A549 (cell line): Measurements from ENCODE around the gene PRKG1. TPM values are rescaled to one million over a fixed set of nuclear protein-coding genes. Genes with fewer than 3 reads are reported as not detected.

Experiments used
- ATAC-seq, 2 experiments: fragments of 200-7000 bp in 1 of 2; fragments of >200 bp in 1 of 2; cut with Nextera tagmentation in 1 of 2; cut with Tn5 transposase in 1 of 2; 3 replicates each; pipeline versions ENCODE4 v1.8.0 to v1.9.1; 2018 to 2020; ENCODE audit warnings: mild to moderate bottlenecking in 1 of 2, moderate library complexity in 1 of 2
- CTCF ChIA-PET: fragments of 300-600 bp; sonication (Branson Sonifier 250); formaldehyde crosslinking; extraction: SDS; loops from one replicate; lab custom pipeline; 2021; ENCODE audit warnings: antibody characterized with exemption, inconsistent platforms; lab: Yijun Ruan, JAX
- POLR2A ChIA-PET: fragments of 350-600 bp; formaldehyde crosslinking; extraction: SDS; loops from one replicate; lab custom pipeline; 2021; ENCODE audit warnings: antibody characterized with exemption, inconsistent platforms; lab: Yijun Ruan, JAX
- DNase-seq, 2 experiments: peaks; one replicate each; pipeline versions ENCODE4 v3.0.0 to v3.0.0-alpha.2; 2011 to 2016; ENCODE audit warnings: low read depth in 1 of 2, low spot score in 1 of 2
- FAIRE-seq: peaks from 2 replicates; lab custom pipeline; 2011; peaks lifted over from hg19 to GRCh38; lab: Jason Lieb, UNC
- H3K27ac ChIP-seq, 2 experiments: fragments of >200 bp; sonication (Bioruptor Twin); formaldehyde crosslinking; 3 replicates each; pipeline ENCODE4 v1.5.1; 2016 to 2017
- H3K4me1 ChIP-seq: fragments of >200 bp; sonication (Bioruptor Twin); formaldehyde crosslinking; 3 replicates; pipeline ENCODE4 v1.6.1; 2016
- H3K4me2 ChIP-seq: fragments of >200 bp; sonication (Bioruptor Twin); formaldehyde crosslinking; 3 replicates; pipeline ENCODE4 v1.6.1; 2016
- H3K4me3 ChIP-seq: fragments of >200 bp; sonication (Bioruptor Twin); formaldehyde crosslinking; 3 replicates; pipeline ENCODE4 v1.5.1; 2016
- H3K9me3 ChIP-seq: fragments of >200 bp; sonication (Bioruptor Twin); formaldehyde crosslinking; 3 replicates; pipeline ENCODE4 v1.6.1; 2016
- ATOH8 ChIP-seq: fragments of 250-450 bp; sonication (Bioruptor Pico); IDR thresholded peaks from 2 replicates; pipeline ENCODE4 v1.5.0; 2020; ENCODE audit warnings: low read depth, mild to moderate bottlenecking, moderate library complexity
- BHLHE40 ChIP-seq: IDR thresholded peaks from 2 replicates; pipeline ENCODE4 v1.6.1; 2012; ENCODE audit warnings: low read depth, low read length, inconsistent platforms
- CBX8 ChIP-seq: fragments of 200-600 bp; sonication (generic); IDR thresholded peaks from 2 replicates; pipeline ENCODE4 v1.6.1; 2016
- CEBPB ChIP-seq, 2 experiments: fragments of >200 bp in 1 of 2; sonication (Bioruptor Twin) in 1 of 2; formaldehyde crosslinking in 1 of 2; IDR thresholded peaks; 2 replicates each; pipeline ENCODE4 v1.6.1; 2012 to 2016
- CHD2 ChIP-seq: fragments of 150-350 bp; IDR thresholded peaks from 2 replicates; pipeline ENCODE4 v1.6.1; 2014; ENCODE audit warnings: low read length; ENCODE audit not compliant: partially characterized antibody
- E2F6 ChIP-seq: IDR thresholded peaks from 2 replicates; pipeline ENCODE4 v1.6.1; 2012; ENCODE audit warnings: low read depth, borderline replicate concordance
- ELK1 ChIP-seq: fragments of 150-350 bp; IDR thresholded peaks from 2 replicates; pipeline ENCODE4 v1.6.1; 2014; ENCODE audit warnings: low read depth, mild to moderate bottlenecking, low read length
- EP300 ChIP-seq, 2 experiments: fragments of >200 bp; sonication (Bioruptor Twin); formaldehyde crosslinking; IDR thresholded peaks; 2 replicates in 1 of 2; 3 replicates in 1 of 2; pipeline ENCODE4 v1.6.1; 2016 to 2017
- ESRRA ChIP-seq: fragments of 150-350 bp; IDR thresholded peaks from 2 replicates; pipeline ENCODE4 v1.6.1; 2014; ENCODE audit warnings: mild to moderate bottlenecking, low read length, borderline replicate concordance
- FOSB ChIP-seq: fragments of 250-450 bp; sonication (Bioruptor Pico); IDR thresholded peaks from 2 replicates; pipeline ENCODE4 v1.5.0; 2020; ENCODE audit warnings: mild to moderate bottlenecking, moderate library complexity
- FOSL2 ChIP-seq, 2 experiments: fragments of 450-650 bp in 1 of 2; fragments of >200 bp in 1 of 2; sonication (Bioruptor Twin) in 1 of 2; formaldehyde crosslinking; IDR thresholded peaks; 2 replicates each; pipeline versions ENCODE4 v1.5.0 to v1.6.1; 2016 to 2020; ENCODE audit warnings: mild to moderate bottlenecking in 1 of 2, moderate library complexity in 1 of 2
- HEYL ChIP-seq: fragments of 250-450 bp; sonication (Bioruptor Pico); IDR thresholded peaks from 2 replicates; pipeline ENCODE4 v1.8.0; 2021; ENCODE audit warnings: mild to moderate bottlenecking, moderate library complexity
- HOXB13 ChIP-seq: fragments of 250-450 bp; sonication (Bioruptor Pico); IDR thresholded peaks from 2 replicates; pipeline ENCODE4 v1.5.0; 2020; ENCODE audit warnings: low read depth, mild to moderate bottlenecking, moderate library complexity
- JUNB ChIP-seq: fragments of >200 bp; sonication (Bioruptor Twin); formaldehyde crosslinking; IDR thresholded peaks from 2 replicates; pipeline ENCODE4 v1.6.1; 2016
- KDM1A ChIP-seq: fragments of 200-600 bp; sonication (generic); IDR thresholded peaks from 2 replicates; pipeline ENCODE4 v1.6.1; 2016; ENCODE audit warnings: low read depth, mild to moderate bottlenecking
- MAX ChIP-seq: IDR thresholded peaks from 2 replicates; pipeline ENCODE4 v1.6.1; 2012
- MAZ ChIP-seq: fragments of 150-350 bp; IDR thresholded peaks from 2 replicates; pipeline ENCODE4 v1.6.1; 2014; ENCODE audit warnings: antibody characterized with exemption, low read depth, low read length, borderline replicate concordance
- MYC ChIP-seq: IDR thresholded peaks from 2 replicates; pipeline ENCODE4 v1.6.1; 2012; ENCODE audit warnings: mild to moderate bottlenecking, inconsistent platforms, low read length, improper control_type of control experiment, borderline replicate concordance
- NR3C1 ChIP-seq: fragments of >200 bp; sonication (Bioruptor Twin); formaldehyde crosslinking; IDR thresholded peaks from 3 replicates; pipeline ENCODE4 v1.6.1; 2017
- PBX3 ChIP-seq: IDR thresholded peaks from 2 replicates; pipeline ENCODE4 v1.6.1; 2012
- PHF8 ChIP-seq: fragments of 200-600 bp; sonication (generic); IDR thresholded peaks from 2 replicates; pipeline ENCODE4 v1.6.1; 2016; ENCODE audit warnings: low read depth, mild to moderate bottlenecking, antibody characterized with exemption, moderate library complexity, borderline replicate concordance
- POLR2A ChIP-seq: IDR thresholded peaks from 2 replicates; pipeline ENCODE4 v1.6.1; 2012; ENCODE audit warnings: mild to moderate bottlenecking, low read length
- POLR2AphosphoS2 ChIP-seq: conservative IDR thresholded peaks from 2 replicates; pipeline ENCODE4 v1.6.1; 2012; ENCODE audit warnings: low read length, improper control_type of control experiment, inconsistent platforms
- RAD21 ChIP-seq, 2 experiments: fragments of >200 bp in 1 of 2; sonication (Bioruptor Twin) in 1 of 2; formaldehyde crosslinking in 1 of 2; IDR thresholded peaks in 1 of 2; conservative IDR thresholded peaks in 1 of 2; 2 replicates in 1 of 2; 3 replicates in 1 of 2; pipeline ENCODE4 v1.6.1; 2012 to 2018; ENCODE audit warnings: inconsistent platforms in 1 of 2
- REST ChIP-seq: fragments of 200-600 bp; sonication (generic); IDR thresholded peaks from 2 replicates; pipeline ENCODE4 v1.6.1; 2016; ENCODE audit warnings: antibody characterized with exemption, mild to moderate bottlenecking, moderate library complexity
- RFX5 ChIP-seq: fragments of 450-650 bp; IDR thresholded peaks from 2 replicates; pipeline ENCODE4 v1.7.1; 2014; ENCODE audit warnings: antibody characterized with exemption, mild to moderate bottlenecking, moderate library complexity
- ZSCAN20 ChIP-seq: fragments of 250-450 bp; sonication (Bioruptor Pico); IDR thresholded peaks from 2 replicates; pipeline ENCODE4 v1.8.0; 2022; ENCODE audit warnings: mild to moderate bottlenecking, moderate library complexity
- WGBS: methylation state at CpG from one replicate; pipeline ENCODE4 v1.1.6; 2017; ENCODE audit errors: missing lambda C conversion rate; 5-methylcytosine and 5-hydroxymethylcytosine counted together
- polyA plus RNA-seq, 4 experiments: library from polyadenylated mRNA; depleted of rRNA in 3 of 4; stranded (reverse); fragments of >200 nt; fragmentation: RNase III in 1 of 4; extraction: RNeasy Plus Mini Kit Qiagen cat#74134 plus additional on column Dnase treatment in 1 of 4; gene quantifications; 2 replicates in 3 of 4; 3 replicates in 1 of 4; pipeline ENCODE4 v1.2.3, GENCODE V29; 2011 to 2017

PRKG1 gene
- polyA plus RNA-seq, 2 of the 4 experiments (the other 2 are of a cell fraction), result not detected

- no peak for TF ChIP-seq PBX3
Measured at GRCh38 chr10:51176976-51177695, 102.8 kb downstream of the PRKG1 start (continued).

GRCh38 chr10:51178634-51179033 is 104.3 kb downstream of the PRKG1 start:
- no peak overlapping the region for H3K27ac ChIP-seq
- FAIRE-seq (no peak), ATAC-seq (no peak), DNase-seq (no peak)
- ChIA-PET CTCF (no interaction called here), POLR2A (no interaction called here)
- H3K4me3 ChIP-seq, result no peak overlapping the region
- no peaks in the 10 kb centered on the region for H3K9me3 ChIP-seq
- H3K4me1 ChIP-seq, result no peaks in the 10 kb centered on the region
- no peak overlapping the region for H3K4me2 ChIP-seq
- no peak for TF ChIP-seq ZSCAN20
- no peak for TF ChIP-seq BHLHE40
- TF ChIP-seq CHD2, result no peak
- no peak for TF ChIP-seq POLR2A
- TF ChIP-seq CBX8, result no peak
- no peak for TF ChIP-seq PHF8
- no peak for TF ChIP-seq NR3C1

GRCh38 chr10:51180141-51180540 is 105.9 kb downstream of the PRKG1 start:
- no peaks in the 10 kb centered on the region for H3K4me1 ChIP-seq
- ChIA-PET CTCF (no interaction called here), POLR2A (no interaction called here)
- ATAC-seq (no peak), DNase-seq (no peak), FAIRE-seq (no peak)
- 0% methylated on average over 4 of the region's 4 CpGs for WGBS
- no peaks in the 10 kb centered on the region for H3K9me3 ChIP-seq
- H3K27ac ChIP-seq, result no peak overlapping the region
- H3K4me3 ChIP-seq, result no peak overlapping the region
- TF ChIP-seq POLR2AphosphoS2, result no peak
- no peak for TF ChIP-seq MYC
- no peak for TF ChIP-seq ESRRA
- no peak for TF ChIP-seq JUNB
- TF ChIP-seq FOSL2 (IDR thresholded peaks at IDR 0.05), result no peak
- TF ChIP-seq FOSL2 (CRISPR knock-in tag; IDR thresholded peaks at IDR 0.05), result no peak
- TF ChIP-seq CEBPB (IDR thresholded peaks at IDR 0.05), result no peak
- TF ChIP-seq ZSCAN20, result no peak
- no peak for TF ChIP-seq E2F6
- TF ChIP-seq ELK1, result no peak
- no peak for TF ChIP-seq KDM1A
- TF ChIP-seq RAD21 (conservative IDR thresholded peaks at IDR 0.05 in 1 of 2, IDR thresholded peaks at IDR 0.05 in 1 of 2), result no peak
- TF ChIP-seq HOXB13, result no peak
- TF ChIP-seq MAZ, result no peak
- TF ChIP-seq FOSB, result no peak
- no peak for TF ChIP-seq EP300 (IDR thresholded peaks at IDR 0.05)
- no peak for TF ChIP-seq REST
- TF ChIP-seq ATOH8, result no peak
- TF ChIP-seq MAX, result no peak
- no peak for TF ChIP-seq RFX5
- no peak for TF ChIP-seq HEYL
- no peak overlapping the region for H3K4me2 ChIP-seq
